ENCODE results near the gene KDM2A.
A peak's percentile ranks its signal among the peaks of the same experiment; 100 is the strongest.

Gene KDM2A

DNA sequence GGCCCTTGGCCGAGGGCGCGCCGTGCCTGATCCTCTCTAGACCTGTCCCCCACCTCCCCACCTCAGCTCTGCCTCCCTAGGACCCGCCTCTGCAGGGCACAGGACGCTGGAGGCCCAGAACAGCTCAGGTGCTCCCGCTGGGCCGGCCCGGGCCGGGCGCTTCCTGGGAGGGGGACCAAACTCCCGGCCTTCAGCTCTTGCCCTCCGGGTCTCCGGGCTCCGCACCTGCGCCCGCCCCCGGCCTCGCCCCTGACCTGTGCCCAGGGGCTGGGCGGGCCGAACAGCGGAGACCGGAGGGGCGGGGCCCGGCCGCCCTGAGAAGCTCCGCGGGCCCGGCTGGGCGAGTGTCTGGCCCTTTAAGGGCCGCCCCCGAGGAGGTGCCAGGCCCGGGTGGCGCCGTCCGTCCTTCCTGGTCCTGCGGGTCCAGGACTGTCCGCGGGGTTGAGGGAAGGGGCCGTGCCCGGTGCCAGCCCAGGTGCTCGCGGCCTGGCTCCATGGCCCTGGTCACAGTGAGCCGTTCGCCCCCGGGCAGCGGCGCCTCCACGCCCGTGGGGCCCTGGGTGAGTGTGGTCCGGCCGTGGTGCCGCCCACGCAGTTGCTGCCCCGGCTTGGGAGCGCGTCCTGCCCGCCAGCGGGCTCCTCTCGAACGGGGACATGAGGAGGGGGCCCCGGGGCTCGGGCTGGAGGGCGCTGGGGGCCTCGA is 184.2 kb downstream of the KDM2A start, which contains the start of gene SSH3:
Gene SSH3 (plus strand): TSS at position 399 of the 703 bp plus-strand sequence. CDS start 96 bp downstream, at position 495.
- DNase-seq (ENCODE audit: low spot score) = peak; percentile 71

DNA sequence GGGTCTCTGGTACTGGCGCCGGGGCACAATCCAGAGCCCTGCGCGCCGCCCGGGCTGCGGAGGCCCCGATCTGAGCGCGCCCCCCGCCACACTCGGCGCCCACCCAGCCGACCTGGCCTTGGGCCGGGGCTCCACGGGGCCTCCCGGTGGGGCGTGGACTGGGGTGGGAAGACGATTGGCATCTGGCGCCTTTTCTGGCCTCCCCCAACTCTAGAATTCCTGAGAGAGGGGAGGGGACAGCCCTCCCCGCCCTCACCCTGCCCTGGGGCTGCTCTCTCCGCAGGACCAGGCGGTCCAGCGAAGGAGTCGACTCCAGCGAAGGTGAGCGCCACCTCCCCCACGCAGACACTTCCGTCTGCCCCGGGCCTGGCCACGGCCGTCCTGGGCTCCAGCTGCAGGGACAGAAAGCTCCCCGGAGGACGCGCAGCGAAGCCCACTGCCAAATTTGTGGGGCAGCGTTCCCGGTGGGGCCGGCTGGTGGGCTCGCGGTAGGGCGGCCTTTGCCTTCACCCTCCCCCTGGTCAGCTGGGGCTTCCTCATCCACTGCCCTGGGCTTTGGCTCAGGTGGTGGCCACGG is 184.9 kb downstream of the KDM2A start:
- DNase-seq (ENCODE audit: low spot score) = no peak

DNA sequence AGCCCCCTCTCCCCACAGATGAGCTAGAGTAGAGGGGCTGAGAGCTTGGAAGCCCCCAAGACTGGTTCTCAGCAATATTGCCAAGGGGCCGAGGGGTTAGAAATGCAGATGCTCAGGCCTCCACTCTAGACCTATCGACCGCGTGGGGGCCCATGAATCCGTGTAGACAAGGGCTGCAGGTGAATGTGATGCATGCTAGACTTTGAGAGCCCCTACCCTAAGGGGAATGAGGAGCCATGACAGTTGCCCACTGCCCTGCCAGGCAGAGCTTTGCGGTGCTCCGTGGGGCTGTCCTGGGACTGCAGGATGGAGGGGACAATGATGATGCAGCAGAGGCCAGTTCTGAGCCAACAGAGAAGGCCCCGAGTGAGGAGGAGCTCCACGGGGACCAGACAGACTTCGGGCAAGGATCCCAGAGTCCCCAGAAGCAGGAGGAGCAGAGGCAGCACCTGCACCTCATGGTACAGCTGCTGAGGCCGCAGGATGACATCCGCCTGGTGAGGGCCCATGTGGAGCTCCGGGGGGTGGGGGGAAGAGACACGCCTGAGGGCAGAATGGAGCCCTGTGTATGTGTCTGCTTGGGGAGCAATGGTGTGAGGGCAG is 185.5 kb downstream of the KDM2A start:
- no peak for DNase-seq (ENCODE audit: low spot score)

DNA sequence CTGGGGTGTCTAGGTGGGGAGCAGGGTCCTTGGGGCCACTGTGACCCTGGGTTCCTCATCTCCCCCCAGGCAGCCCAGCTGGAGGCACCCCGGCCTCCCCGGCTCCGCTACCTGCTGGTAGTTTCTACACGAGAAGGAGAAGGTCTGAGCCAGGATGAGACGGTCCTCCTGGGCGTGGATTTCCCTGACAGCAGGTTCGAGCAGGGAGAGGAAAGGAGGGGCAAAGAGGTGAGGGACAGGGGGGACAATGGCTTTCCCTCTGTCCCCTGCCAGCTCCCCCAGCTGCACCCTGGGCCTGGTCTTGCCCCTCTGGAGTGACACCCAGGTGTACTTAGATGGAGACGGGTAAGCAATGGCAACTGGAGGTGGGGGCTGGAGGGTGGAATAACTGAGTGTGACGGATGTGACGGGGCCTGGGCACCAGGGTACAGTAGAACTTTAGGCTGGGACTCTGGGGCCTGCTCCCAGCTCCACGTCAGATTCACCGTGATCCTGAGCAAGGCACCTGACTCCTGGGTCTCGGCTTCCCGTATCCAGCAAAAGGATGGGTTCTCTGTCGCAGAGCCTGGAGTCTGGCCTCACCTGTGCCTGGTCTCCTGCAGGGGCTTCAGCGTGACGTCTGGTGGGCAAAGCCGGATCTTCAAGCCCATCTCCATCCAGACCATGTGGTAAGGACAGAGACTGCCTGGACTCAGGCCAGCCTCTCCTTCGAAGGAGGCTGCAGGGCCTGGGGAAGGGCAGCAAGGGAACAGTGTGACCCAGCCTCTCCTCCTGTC is 187.9 kb downstream of the KDM2A start:
- DNase-seq (ENCODE audit: low spot score) = no peak

DNA sequence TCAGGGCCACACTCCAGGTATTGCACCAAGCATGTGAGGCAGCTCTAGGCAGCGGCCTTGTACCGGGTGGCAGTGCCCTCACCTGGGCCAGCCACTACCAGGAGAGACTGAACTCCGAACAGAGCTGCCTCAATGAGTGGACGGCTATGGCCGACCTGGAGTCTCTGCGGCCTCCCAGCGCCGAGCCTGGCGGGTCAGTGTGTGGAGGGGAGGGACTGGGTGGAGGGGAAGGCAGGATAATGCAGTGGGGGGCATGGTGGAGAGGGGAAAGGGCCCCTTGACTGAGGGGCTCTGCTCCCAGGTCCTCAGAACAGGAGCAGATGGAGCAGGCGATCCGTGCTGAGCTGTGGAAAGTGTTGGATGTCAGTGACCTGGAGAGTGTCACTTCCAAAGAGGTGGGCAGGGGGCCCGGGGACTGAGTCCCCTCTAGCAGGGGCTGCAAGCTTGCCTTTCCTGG is 188.5 kb downstream of the KDM2A start:
- DNase-seq (ENCODE audit: low spot score) = no peak
